GM12878 (cell line): ENCODE data around the gene LRFN2. TPM values are rescaled to one million over a fixed set of nuclear protein-coding genes. Genes with fewer than 3 reads are reported as not detected.

ENCODE experiments used
- ATAC-seq: fragments of 200-7000 bp; cut with Tn5 transposase; 3 replicates; pipeline ENCODE4 v1.9.1; 2020; ENCODE audit warnings: mild to moderate bottlenecking, moderate library complexity
- BruUV-seq: library from RNA; stranded (reverse); fragments of 400-500 nt; replicated peaks from 2 replicates; lab custom pipeline; 2021; lab: Mats Ljungman, UMichigan
- CTCF ChIA-PET: fragments of 300-600 bp; sonication (Branson Sonifier 250); formaldehyde crosslinking; extraction: SDS; loops from one replicate; lab custom pipeline; 2021; ENCODE audit warnings: inconsistent platforms; lab: Yijun Ruan, JAX
- POLR2A ChIA-PET: fragments of 350-600 bp; formaldehyde crosslinking; extraction: SDS; loops from one replicate; lab custom pipeline; 2021; ENCODE audit warnings: inconsistent platforms; lab: Charles Lee
- RAD21 ChIA-PET: fragments of 300-600 bp; sonication (Branson Sonifier 250); formaldehyde crosslinking; loops from one replicate; lab custom pipeline; 2023; ENCODE audit warnings: antibody characterized with exemption; ENCODE audit not compliant: unreplicated experiment; lab: Charles Lee
- SMC1A ChIA-PET: fragments of 300-600 bp; sonication (Branson Sonifier 250); formaldehyde crosslinking; loops from one replicate; lab custom pipeline; 2023; ENCODE audit not compliant: unreplicated experiment, uncharacterized antibody; lab: Charles Lee
- DNase-seq: peaks from one replicate; pipeline ENCODE4 v3.0.0-alpha.2; 2011; ENCODE audit warnings: low read depth, low spot score
- FAIRE-seq: peaks from 3 replicates; lab custom pipeline; 2011; peaks lifted over from hg19 to GRCh38; lab: Jason Lieb, UNC
- H2AFZ ChIP-seq: 2 replicates; pipeline ENCODE4 v1.6.0; 2011; ENCODE audit warnings: low read depth, low read length, control low read depth; ENCODE audit not compliant: control insufficient read depth
- H3K27ac ChIP-seq: 2 replicates; pipeline ENCODE4 v1.5.1; 2011; ENCODE audit warnings: control low read depth; ENCODE audit not compliant: control insufficient read depth, insufficient read depth
- H3K27me3 ChIP-seq, 2 experiments: replicated peaks in 1 of 2; 2 replicates each; pipeline versions ENCODE4 v1.6.0 to v1.6.1; 2011; ENCODE audit warnings: low read length in 1 of 2; ENCODE audit not compliant: control insufficient read depth in 2 of 2, insufficient read depth in 2 of 2
- H3K36me3 ChIP-seq, 2 experiments: 2 replicates each; pipeline ENCODE4 v1.5.1; 2011; ENCODE audit warnings: low read length in 1 of 2; ENCODE audit not compliant: control insufficient read depth in 2 of 2, insufficient read depth in 2 of 2
- H3K4me1 ChIP-seq: 2 replicates; pipeline ENCODE4 v1.6.1; 2011; ENCODE audit warnings: mild to moderate bottlenecking, low read length, moderate library complexity, mixed read lengths; ENCODE audit not compliant: control insufficient read depth, insufficient read depth
- H3K4me2 ChIP-seq: 2 replicates; pipeline ENCODE4 v1.6.0; 2011; ENCODE audit warnings: control low read depth; ENCODE audit not compliant: control insufficient read depth, insufficient read depth
- H3K4me3 ChIP-seq: fragments of 200-600 bp; sonication (generic); 2 replicates; pipeline ENCODE4 v1.5.1; 2016
- H3K79me2 ChIP-seq: 2 replicates; pipeline ENCODE4 v1.6.0; 2011; ENCODE audit warnings: low read length; ENCODE audit not compliant: control insufficient read depth, insufficient read depth
- H3K9ac ChIP-seq: 2 replicates; pipeline ENCODE4 v1.8.0; 2011; ENCODE audit warnings: low read length, control low read depth, mixed read lengths; ENCODE audit not compliant: control insufficient read depth, insufficient read depth
- H3K9me3 ChIP-seq: replicated peaks from 3 replicates; pipeline ENCODE4 v1.5.1; 2011; ENCODE audit warnings: mild to moderate bottlenecking, low read length; ENCODE audit not compliant: control insufficient read depth, insufficient read depth
- H4K20me1 ChIP-seq: 2 replicates; pipeline ENCODE4 v1.6.0; 2011; ENCODE audit not compliant: control insufficient read depth, insufficient read depth
- ASH2L ChIP-seq: fragments of 300-600, 200-600 bp; sonication (generic); IDR thresholded peaks from 2 replicates; pipeline ENCODE4 v1.6.1; 2017; ENCODE audit warnings: low read depth, mild to moderate bottlenecking, borderline replicate concordance
- ATF2 ChIP-seq: IDR thresholded peaks from 2 replicates; pipeline ENCODE4 v1.6.1; 2012; ENCODE audit warnings: low read length, inconsistent platforms
- ATF7 ChIP-seq: fragments of 450-650 bp; IDR thresholded peaks from 2 replicates; pipeline ENCODE4 v1.6.1; 2016; ENCODE audit warnings: low read depth, mild to moderate bottlenecking
- CBFB ChIP-seq: IDR thresholded peaks from 2 replicates; pipeline ENCODE4 v1.6.1; 2016; ENCODE audit warnings: antibody characterized with exemption, low read depth
- CTCF ChIP-seq, 3 experiments: IDR thresholded peaks in 2 of 3; conservative IDR thresholded peaks in 1 of 3; 2 replicates each; pipeline ENCODE4 v1.5.1; 2011; ENCODE audit warnings: low read depth in 3 of 3, low read length in 3 of 3, mild to moderate bottlenecking in 3 of 3, control low read depth in 2 of 3, moderate library complexity in 2 of 3, inconsistent platforms in 1 of 3, mixed read lengths in 1 of 3; ENCODE audit not compliant: control insufficient read depth in 2 of 3, insufficient read depth in 1 of 3; ENCODE audit errors: extremely low read depth in 1 of 3
- E2F4 ChIP-seq: IDR thresholded peaks from 2 replicates; pipeline ENCODE4 v1.6.1; 2012; ENCODE audit warnings: low read depth, low read length, improper control_type of control experiment
- EED ChIP-seq: sonication (generic); IDR thresholded peaks from 2 replicates; pipeline ENCODE4 v1.6.1; 2016; ENCODE audit warnings: antibody characterized with exemption, low read depth
- EP300 ChIP-seq, 2 experiments: fragments of 150-350 bp in 1 of 2; IDR thresholded peaks; 2 replicates each; pipeline ENCODE4 v1.6.1; 2011 to 2012; ENCODE audit warnings: low read depth in 2 of 2, low read length in 2 of 2, borderline replicate concordance in 1 of 2, improper control_type of control experiment in 1 of 2, inconsistent platforms in 1 of 2; ENCODE audit not compliant: control insufficient read depth in 1 of 2
- FOXK2 ChIP-seq: fragments of 450-650 bp; IDR thresholded peaks from 2 replicates; pipeline ENCODE4 v1.6.1; 2017; ENCODE audit warnings: mild to moderate bottlenecking, moderate library complexity
- GABPA ChIP-seq: IDR thresholded peaks from 2 replicates; pipeline ENCODE4 v1.6.1; 2014; ENCODE audit warnings: antibody characterized with exemption, low read depth, mild to moderate bottlenecking, inconsistent platforms
- HDGF ChIP-seq: fragments of 450-650 bp; IDR thresholded peaks from 2 replicates; pipeline ENCODE4 v1.6.1; 2016; ENCODE audit warnings: antibody characterized with exemption
- IKZF2 ChIP-seq, 2 experiments: fragments of 450-650 bp; IDR thresholded peaks; 2 replicates each; pipeline ENCODE4 v1.6.1; 2017; ENCODE audit warnings: mild to moderate bottlenecking in 2 of 2, moderate library complexity in 2 of 2
- MYC ChIP-seq: IDR thresholded peaks from 2 replicates; pipeline ENCODE4 v1.6.1; 2011; ENCODE audit warnings: mild to moderate bottlenecking, low read length, moderate library complexity, inconsistent platforms; ENCODE audit not compliant: insufficient read depth, insufficient replicate concordance, insufficient read length, severe bottlenecking
- NFYA ChIP-seq: IDR thresholded peaks from 2 replicates; pipeline ENCODE4 v1.6.1; 2011; ENCODE audit warnings: low read depth, mild to moderate bottlenecking, low read length, improper control_type of control experiment, borderline replicate concordance
- SIX5 ChIP-seq: IDR thresholded peaks from 2 replicates; pipeline ENCODE4 v1.6.1; 2011; ENCODE audit warnings: mild to moderate bottlenecking, low read depth, low read length, moderate library complexity; ENCODE audit not compliant: severe bottlenecking
- SPI1 ChIP-seq: IDR thresholded peaks from 2 replicates; pipeline ENCODE4 v1.6.1; 2011; ENCODE audit warnings: low read depth, mild to moderate bottlenecking, low read length, moderate library complexity, borderline replicate concordance; ENCODE audit not compliant: insufficient read depth
- SUPT20H ChIP-seq: IDR thresholded peaks from 2 replicates; pipeline ENCODE4 v1.6.1; 2011; ENCODE audit warnings: low read depth, mild to moderate bottlenecking, low read length, moderate library complexity, borderline replicate concordance; ENCODE audit not compliant: control insufficient read depth
- TBL1XR1 ChIP-seq: IDR thresholded peaks from 2 replicates; pipeline ENCODE4 v1.6.1; 2012; ENCODE audit warnings: low read depth, low read length, improper control_type of control experiment
- TCF3 ChIP-seq: IDR thresholded peaks from 2 replicates; pipeline ENCODE4 v1.6.1; 2012; ENCODE audit warnings: low read depth, mild to moderate bottlenecking, low read length, borderline replicate concordance; ENCODE audit not compliant: insufficient read depth
- ZNF622 ChIP-seq: fragments of 450-650 bp; IDR thresholded peaks from 2 replicates; pipeline ENCODE4 v1.6.1; 2017; ENCODE audit warnings: mild to moderate bottlenecking, inconsistent platforms
- WGBS: methylation state at CpG from one replicate; pipeline ENCODE4 v1.1.6; 2016; ENCODE audit warnings: low lambda C conversion rate; ENCODE audit not compliant: insufficient replicate concordance, insufficient coverage; ENCODE audit errors: missing lambda C conversion rate; 5-methylcytosine and 5-hydroxymethylcytosine counted together
- in situ Hi-C: fragments of 300-500 bp; cut with MboI; formaldehyde crosslinking; loops from 9 replicates; pipeline ENCODE4 v1.14.3; 2018; ENCODE audit warnings: mixed read lengths
- intact Hi-C: fragments of 100-400 bp; cut with micrococcal nuclease; formaldehyde crosslinking; loops from one replicate; pipeline ENCODE4 v1.14.2; 2022; ENCODE audit not compliant: unreplicated experiment
- polyA plus RNA-seq, 11 experiments: library from polyadenylated mRNA; depleted of rRNA in 4 of 11; unstranded in 6 of 11; stranded (reverse) in 5 of 11; fragments of >200 nt; fragmentation: Nextera tagmentation in 4 of 11; fragmentation: Illumina TruSeq in 1 of 11; extraction: Ambion mirVana in 4 of 11; extraction: Trizol in 1 of 11; gene quantifications; 1 replicate in 1 of 11; 2 replicates in 10 of 11; pipeline versions ENCODE4 v1.2.1 to v1.2.3, GENCODE V29; 2011 to 2016; ENCODE audit warnings: inconsistent platforms in 2 of 11, missing spikeins in 2 of 11, low read depth in 1 of 11
- total RNA-seq, 4 experiments: library from RNA; depleted of rRNA in 3 of 4; stranded (reverse); fragments of >200 nt in 3 of 4; fragmentation: Illumina TruSeq in 1 of 4; extraction: Trizol in 1 of 4; gene quantifications; 2 replicates each; pipeline versions ENCODE4 v1.2.1 to v1.2.3, GENCODE V29; 2013 to 2021

LRFN2 gene
- total and polyA plus RNA-seq, 10 of the 15 experiments (the other 5 are each of a cell fraction or from before 2014, with no cell fraction given): not detected

GRCh38 chr6:40359808-40360207, 227.4 kb downstream of the LRFN2 start:
- ATAC-seq: no peak
- no peak overlapping the region for H3K9ac ChIP-seq
- H3K79me2 ChIP-seq: no peaks in the 10 kb centered on the region
- H3K4me1 ChIP-seq: no peaks in the 10 kb centered on the region
- 0% methylated on average over 2 of the region's 2 CpGs for WGBS
- ChIA-PET RAD21 (no interaction called here), SMC1A (no interaction called here), CTCF (no interaction called here), POLR2A (no interaction called here)
- H3K27ac ChIP-seq: no peak overlapping the region
- no peaks in the 10 kb centered on the region for H3K36me3 ChIP-seq
- no peak overlapping the region for H3K4me2 ChIP-seq
- H2AFZ ChIP-seq: no peak overlapping the region
- H4K20me1 ChIP-seq: no peaks in the 10 kb centered on the region
- TF ChIP-seq E2F4 (no peak), CBFB (no peak), GABPA (no peak), ASH2L (no peak), SIX5 (no peak), ATF7 (no peak), FOXK2 (no peak), IKZF2 (IDR thresholded peaks at IDR 0.05) (no peak), MYC (no peak), NFYA (no peak), TCF3 (no peak), TBL1XR1 (no peak), SUPT20H (no peak), HDGF (no peak), EP300 (IDR thresholded peaks at IDR 0.05; ENCODE audit: borderline replicate concordance in 1 of 2, control insufficient read depth in 1 of 2, low read depth in 2 of 2, low read length in 2 of 2) (no peak), CTCF (IDR thresholded peaks at IDR 0.05 in 2 of 3, conservative IDR thresholded peaks at IDR 0.05 in 1 of 3; ENCODE audit: control insufficient read depth in 2 of 3, extremely low read depth in 1 of 3, insufficient read depth in 1 of 3, low read depth in 3 of 3, low read length in 3 of 3) (no peak), EED (no peak), ATF2 (no peak), SPI1 (no peak), ZNF622 (no peak)
- BruUV-seq: no TSS peak
- H3K9me3 ChIP-seq: no peaks in the 10 kb centered on the region
- FAIRE-seq: no peak
- in situ Hi-C loops: no loop called here
- no peaks in the 10 kb centered on the region; a peak in 2 of 4 replicates for H3K27me3 ChIP-seq
- intact Hi-C loops: no loop called here
- H3K4me3 ChIP-seq: no peak overlapping the region
- DNase-seq: no peak
